Renal cortex interstitium (tissue), 11 donors: ENCODE results near the gene HNRNPUL1. TPM values are rescaled to one million over a fixed set of nuclear protein-coding genes. Genes with fewer than 3 reads are reported as not detected.
A peak's percentile ranks its signal among the peaks of the same experiment; 100 is the strongest.

Experiments used
- DNase-seq, 11 donors: peaks; one replicate each; pipeline ENCODE4 v3.0.0-alpha.2; 2013; ENCODE audit warnings: low read depth in 9 of 11, low spot score in 4 of 11; ENCODE audit errors: extremely low read depth in 1 of 11
- polyA plus RNA-seq, 3 donors: library from polyadenylated mRNA; unstranded; fragments of 120-200 nt; gene quantifications; one replicate each; pipeline ENCODE4 v1.2.1, GENCODE V29; 2013; ENCODE audit not compliant: insufficient read length in 3 of 3

The HNRNPUL1 gene
- polyA plus RNA-seq, 3 donors: 200 to 215 (median 202) TPM

- no peak for DNase-seq
These were observed 35.5 kb downstream of the HNRNPUL1 start for GRCh38 chr19:41299755-41300089.

- no peak for DNase-seq
These were observed 36.4 kb downstream of the HNRNPUL1 start for GRCh38 chr19:41300555-41300954.

GRCh38 chr19:41302624-41303351 is 38.6 kb downstream of the HNRNPUL1 start:
- no peak for DNase-seq

GRCh38 chr19:41303954-41304353 is 39.8 kb downstream of the HNRNPUL1 start:
- no peak for DNase-seq

- DNase-seq: no peak
These were observed 40.7 kb downstream of the HNRNPUL1 start for GRCh38 chr19:41304706-41305483.

- DNase-seq: no peak
These were observed 42.0 kb downstream of the HNRNPUL1 start for GRCh38 chr19:41305927-41306793.

GRCh38 chr19:41307090-41307875 is 43.1 kb downstream of the HNRNPUL1 start:
- no peak for DNase-seq

- no peak for DNase-seq
These were observed 43.8 kb downstream of the HNRNPUL1 start for GRCh38 chr19:41307954-41308449.

- peak; percentile 69 to 92 (median 82) for DNase-seq
These were observed 44.4 kb downstream of the HNRNPUL1 start for GRCh38 chr19:41308450-41309179.

GRCh38 chr19:41309180-41310032 is 45.2 kb downstream of the HNRNPUL1 start:
- DNase-seq: no peak

- peak; percentile 81 to 91 (median 87) for DNase-seq
These were observed 46.1 kb downstream of the HNRNPUL1 start, which contains the start of gene CCDC97 for GRCh38 chr19:41310033-41310831. CCDC97 (plus strand) TSS chr19:41310172; CDS start chr19:41310311, 139 bp downstream.

GRCh38 chr19:41311072-41311471 is 46.9 kb downstream of the HNRNPUL1 start:
- DNase-seq: no peak

- DNase-seq: no peak
These were observed 47.4 kb downstream of the HNRNPUL1 start for GRCh38 chr19:41311613-41312012.

GRCh38 chr19:41316306-41316920 is 52.2 kb downstream of the HNRNPUL1 start:
- no peak for DNase-seq

GRCh38 chr19:41318696-41319499 is 54.7 kb downstream of the HNRNPUL1 start:
- DNase-seq: no peak
